Gastroesophageal sphincter (tissue), 3 donors: ENCODE data around the gene ABHD14A.

Experiments
- CTCF ChIP-seq, 4 experiments: fragments of 200-600 bp in 2 of 4; fragments of 450-650 bp in 2 of 4; sonication (generic) in 1 of 4; IDR thresholded peaks; one replicate each; pipeline ENCODE4 v1.5.1; 2017 to 2019; ENCODE audit warnings: antibody characterized with exemption in 4 of 4, mild to moderate bottlenecking in 2 of 4, moderate library complexity in 2 of 4
- EP300 ChIP-seq: sonication (generic); formaldehyde crosslinking; IDR thresholded peaks from one replicate; pipeline ENCODE4 v1.6.1; 2017; ENCODE audit warnings: antibody characterized with exemption, mild to moderate bottlenecking
- POLR2A ChIP-seq, 2 donors: fragments of 450-650 bp; IDR thresholded peaks; one replicate each; pipeline ENCODE4 v1.6.1; 2017; ENCODE audit warnings: antibody characterized with exemption in 2 of 2, mild to moderate bottlenecking in 2 of 2, moderate library complexity in 1 of 2

- TF ChIP-seq EP300 (no peak), POLR2A (IDR thresholded peaks at IDR 0.05) (peak; percentile 73 to 75), CTCF (IDR thresholded peaks at IDR 0.05) (peak in 3 of 4 experiments; percentile 99 to 100 (median 99))
Observed at GRCh38 chr3:51941798-51942602, 32.9 kb upstream of the ABHD14A start, which contains the start of the genes PARP3 and RRP9.
